NOMO-1 treated with dmso at 0.1 percent for 144 hours (cell line): ENCODE measurements around the gene PIK3IP1.
A peak's percentile ranks its signal among the peaks of the same experiment; 100 is the strongest.

Experiments
- DNase-seq: peaks from one replicate; lab custom pipeline; 2025; ENCODE audit not compliant: unreplicated experiment; lab: John Stamatoyannopoulos, UW

The PIK3IP1 gene

DNA sequence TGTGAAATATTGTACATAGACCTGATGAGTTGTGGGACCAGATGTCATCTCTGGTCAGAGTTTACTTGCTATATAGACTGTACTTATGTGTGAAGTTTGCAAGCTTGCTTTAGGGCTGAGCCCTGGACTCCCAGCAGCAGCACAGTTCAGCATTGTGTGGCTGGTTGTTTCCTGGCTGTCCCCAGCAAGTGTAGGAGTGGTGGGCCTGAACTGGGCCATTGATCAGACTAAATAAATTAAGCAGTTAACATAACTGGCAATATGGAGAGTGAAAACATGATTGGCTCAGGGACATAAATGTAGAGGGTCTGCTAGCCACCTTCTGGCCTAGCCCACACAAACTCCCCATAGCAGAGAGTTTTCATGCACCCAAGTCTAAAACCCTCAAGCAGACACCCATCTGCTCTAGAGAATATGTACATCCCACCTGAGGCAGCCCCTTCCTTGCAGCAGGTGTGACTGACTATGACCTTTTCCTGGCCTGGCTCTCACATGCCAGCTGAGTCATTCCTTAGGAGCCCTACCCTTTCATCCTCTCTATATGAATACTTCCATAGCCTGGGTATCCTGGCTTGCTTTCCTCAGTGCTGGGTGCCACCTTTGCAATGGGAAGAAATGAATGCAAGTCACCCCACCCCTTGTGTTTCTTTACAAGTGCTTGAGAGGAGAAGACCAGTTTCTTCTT, 12.3 kb downstream of the PIK3IP1 start:
- no peak for DNase-seq

DNA sequence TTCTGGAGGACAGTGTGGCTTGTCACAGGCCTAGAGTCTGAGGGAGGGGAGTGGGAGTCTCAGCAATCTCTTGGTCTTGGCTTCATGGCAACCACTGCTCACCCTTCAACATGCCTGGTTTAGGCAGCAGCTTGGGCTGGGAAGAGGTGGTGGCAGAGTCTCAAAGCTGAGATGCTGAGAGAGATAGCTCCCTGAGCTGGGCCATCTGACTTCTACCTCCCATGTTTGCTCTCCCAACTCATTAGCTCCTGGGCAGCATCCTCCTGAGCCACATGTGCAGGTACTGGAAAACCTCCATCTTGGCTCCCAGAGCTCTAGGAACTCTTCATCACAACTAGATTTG, 13.0 kb downstream of the PIK3IP1 start:
- DNase-seq, result no peak

DNA sequence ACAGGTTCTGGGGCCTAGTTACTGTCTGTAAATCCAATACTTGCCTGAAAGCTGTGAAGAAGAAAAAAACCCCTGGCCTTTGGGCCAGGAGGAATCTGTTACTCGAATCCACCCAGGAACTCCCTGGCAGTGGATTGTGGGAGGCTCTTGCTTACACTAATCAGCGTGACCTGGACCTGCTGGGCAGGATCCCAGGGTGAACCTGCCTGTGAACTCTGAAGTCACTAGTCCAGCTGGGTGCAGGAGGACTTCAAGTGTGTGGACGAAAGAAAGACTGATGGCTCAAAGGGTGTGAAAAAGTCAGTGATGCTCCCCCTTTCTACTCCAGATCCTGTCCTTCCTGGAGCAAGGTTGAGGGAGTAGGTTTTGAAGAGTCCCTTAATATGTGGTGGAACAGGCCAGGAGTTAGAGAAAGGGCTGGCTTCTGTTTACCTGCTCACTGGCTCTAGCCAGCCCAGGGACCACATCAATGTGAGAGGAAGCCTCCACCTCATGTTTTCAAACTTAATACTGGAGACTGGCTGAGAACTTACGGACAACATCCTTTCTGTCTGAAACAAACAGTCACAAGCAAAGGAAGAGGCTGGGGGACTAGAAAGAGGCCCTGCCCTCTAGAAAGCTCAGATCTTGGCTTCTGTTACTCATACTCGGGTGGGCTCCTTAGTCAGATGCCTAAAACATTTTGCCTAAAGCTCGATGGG, 13.5 kb downstream of the PIK3IP1 start:
- DNase-seq, result no peak

DNA sequence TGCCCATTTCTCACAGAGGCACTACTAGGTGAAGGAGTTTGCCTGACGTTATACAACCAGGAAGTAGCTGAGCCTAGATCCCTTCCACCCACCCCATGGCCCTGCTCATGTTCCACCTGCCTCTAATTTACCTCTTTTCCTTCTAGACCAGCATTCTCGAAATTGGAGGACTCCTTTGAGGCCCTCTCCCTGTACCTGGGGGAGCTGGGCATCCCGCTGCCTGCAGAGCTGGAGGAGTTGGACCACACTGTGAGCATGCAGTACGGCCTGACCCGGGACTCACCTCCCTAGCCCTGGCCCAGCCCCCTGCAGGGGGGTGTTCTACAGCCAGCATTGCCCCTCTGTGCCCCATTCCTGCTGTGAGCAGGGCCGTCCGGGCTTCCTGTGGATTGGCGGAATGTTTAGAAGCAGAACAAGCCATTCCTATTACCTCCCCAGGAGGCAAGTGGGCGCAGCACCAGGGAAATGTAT, 14.1 kb downstream of the PIK3IP1 start:
- DNase-seq, result no peak

DNA sequence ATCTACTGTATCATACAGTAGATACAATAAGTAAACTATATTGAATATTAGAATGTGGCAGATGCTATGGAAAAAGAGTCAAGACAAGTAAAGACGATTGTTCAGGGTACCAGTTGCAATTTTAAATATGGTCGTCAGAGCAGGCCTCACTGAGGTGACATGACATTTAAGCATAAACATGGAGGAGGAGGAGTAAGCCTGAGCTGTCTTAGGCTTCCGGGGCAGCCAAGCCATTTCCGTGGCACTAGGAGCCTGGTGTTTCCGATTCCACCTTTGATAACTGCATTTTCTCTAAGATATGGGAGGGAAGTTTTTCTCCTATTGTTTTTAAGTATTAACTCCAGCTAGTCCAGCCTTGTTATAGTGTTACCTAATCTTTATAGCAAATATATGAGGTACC, 14.5 kb downstream of the PIK3IP1 start:
- DNase-seq, result no peak

DNA sequence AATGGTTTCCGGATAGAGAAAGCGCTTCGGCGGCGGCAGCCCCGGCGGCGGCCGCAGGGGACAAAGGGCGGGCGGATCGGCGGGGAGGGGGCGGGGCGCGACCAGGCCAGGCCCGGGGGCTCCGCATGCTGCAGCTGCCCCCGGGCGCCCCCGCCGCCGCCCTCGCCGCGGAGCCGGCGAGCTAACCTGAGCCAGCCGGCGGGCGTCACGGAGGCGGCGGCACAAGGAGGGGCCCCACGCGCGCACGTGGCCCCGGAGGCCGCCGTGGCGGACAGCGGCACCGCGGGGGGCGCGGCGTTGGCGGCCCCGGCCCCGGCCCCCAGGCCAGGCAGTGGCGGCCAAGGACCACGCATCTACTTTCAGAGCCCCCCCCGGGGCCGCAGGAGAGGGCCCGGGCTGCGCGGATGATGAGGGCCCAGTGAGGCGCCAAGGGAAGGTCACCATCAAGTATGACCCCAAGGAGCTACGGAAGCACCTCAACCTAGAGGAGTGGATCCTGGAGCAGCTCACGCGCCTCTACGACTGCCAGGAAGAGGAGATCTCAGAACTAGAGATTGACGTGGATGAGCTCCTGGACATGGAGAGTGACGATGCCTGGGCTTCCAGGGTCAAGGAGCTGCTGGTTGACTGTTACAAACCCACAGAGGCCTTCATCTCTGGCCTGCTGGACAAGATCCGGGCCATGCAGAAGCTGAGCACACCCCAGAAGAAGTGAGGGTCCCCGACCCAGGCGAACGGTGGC, 15.7 kb downstream of the PIK3IP1 start:
- DNase-seq, result no peak

DNA sequence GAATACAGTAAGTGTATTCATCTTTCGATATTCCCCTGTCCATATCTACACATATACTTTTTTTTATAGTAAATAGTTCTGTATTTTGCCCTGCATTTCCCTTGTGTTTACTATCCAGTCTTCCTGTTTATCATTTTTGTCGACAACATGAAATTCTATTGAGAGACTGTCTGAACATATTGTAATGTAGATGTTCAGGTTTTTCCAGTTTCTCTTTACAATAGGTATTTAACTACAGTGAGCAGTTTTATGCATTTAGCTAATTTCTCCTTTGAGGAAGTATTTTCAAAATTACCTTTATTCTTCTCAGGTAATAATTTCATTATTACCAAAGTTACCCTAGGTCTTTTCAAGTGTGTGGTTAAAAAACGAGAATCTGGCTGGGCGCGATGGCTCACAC, 16.7 kb downstream of the PIK3IP1 start:
- no peak for DNase-seq

DNA sequence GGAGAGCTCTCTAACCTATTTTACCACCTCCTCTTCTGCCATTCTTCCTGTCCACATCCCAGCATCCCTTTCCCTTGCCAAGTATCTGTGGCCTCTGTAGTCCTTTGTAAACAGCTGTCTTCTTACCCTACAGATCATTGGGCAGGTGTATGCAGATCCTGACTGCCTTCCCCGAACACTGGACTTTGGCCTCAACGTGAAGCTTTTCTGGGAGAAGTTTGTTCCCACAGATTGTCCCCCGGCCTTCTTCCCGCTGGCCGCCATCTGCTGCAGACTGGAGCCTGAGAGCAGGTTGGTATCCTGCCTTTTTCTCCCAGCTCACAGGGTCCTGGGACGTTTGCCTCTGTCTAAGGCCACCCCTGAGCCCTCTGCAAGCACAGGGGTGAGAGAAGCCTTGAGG, 17.3 kb downstream of the PIK3IP1 start:
- DNase-seq, result no peak

DNA sequence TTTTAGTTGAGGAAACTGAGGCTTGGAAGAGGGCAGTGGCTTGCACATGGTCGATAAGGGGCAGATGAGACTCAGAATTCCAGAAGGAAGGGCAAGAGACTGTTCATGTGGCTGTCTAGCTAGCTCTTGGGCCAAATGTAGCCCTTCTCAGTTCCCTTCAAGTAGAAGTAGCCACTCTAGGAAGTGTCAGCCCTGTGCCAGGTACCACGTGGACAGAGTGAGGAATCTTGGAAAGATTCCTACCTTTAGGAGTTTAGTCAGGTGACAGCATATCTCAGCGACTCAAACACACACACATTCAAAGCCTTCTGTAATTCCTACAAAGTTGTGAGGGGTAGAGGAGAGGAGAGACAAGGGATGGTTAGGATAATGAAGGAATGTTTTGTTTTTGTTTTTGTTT, 18.3 kb downstream of the PIK3IP1 start:
- no peak for DNase-seq

DNA sequence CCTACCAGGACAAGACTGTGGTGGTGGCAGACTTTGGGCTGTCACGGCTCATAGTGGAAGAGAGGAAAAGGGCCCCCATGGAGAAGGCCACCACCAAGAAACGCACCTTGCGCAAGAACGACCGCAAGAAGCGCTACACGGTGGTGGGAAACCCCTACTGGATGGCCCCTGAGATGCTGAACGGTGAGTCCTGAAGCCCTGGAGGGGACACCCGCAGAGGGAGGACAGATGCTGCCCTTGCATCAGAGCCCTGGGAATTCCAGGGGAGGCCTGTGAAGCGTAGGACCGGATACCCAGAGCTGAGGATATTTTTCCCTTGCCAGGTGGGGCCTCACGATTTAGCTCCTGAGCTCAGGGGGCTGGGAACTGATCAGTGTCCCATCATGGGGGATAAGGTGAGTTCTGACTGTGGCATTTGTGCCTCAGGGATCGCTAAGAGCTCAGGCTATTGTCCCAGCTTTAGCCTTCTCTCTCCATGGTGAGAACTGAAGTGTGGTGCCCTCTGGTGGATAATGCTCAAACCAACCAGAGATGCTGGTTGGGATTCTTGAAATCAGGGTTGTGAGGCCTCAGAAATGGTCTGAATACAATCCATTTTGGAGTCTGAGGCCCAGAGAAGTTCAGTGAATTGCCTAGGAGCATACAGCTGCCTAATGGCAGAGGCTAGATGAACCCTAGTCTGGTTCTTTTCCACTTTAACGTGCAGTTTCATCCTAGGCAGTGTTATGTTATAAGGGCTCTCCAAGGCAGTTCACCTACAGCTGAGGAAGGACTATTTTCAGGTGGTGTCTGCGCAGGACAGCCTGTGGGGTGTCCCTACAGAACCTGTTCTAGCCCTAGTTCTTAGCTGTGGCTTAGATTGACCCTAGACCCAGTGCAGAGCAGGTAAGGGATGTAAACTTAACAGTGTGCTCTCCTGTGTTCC, 19.5 kb downstream of the PIK3IP1 start:
- peak; percentile 10 for DNase-seq

DNA sequence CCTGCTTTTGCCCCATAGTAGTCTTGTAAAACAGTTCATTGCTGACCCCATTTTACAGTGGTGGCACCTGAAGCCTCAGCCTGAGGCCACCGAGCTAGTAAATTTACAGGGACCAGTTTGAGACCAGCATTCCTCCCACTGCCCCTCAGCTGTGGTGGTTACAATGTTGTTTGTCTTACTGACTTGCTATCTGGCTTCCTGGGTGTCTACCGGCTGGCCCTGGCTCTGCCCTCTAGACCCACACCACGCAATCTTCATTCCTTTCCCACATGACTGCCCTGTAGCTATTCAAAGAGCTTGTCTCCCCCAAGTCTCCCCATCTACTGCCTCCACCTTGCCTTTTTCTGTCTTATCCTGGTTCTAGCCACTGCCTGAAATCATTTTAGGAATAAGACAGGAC, 20.8 kb downstream of the PIK3IP1 start:
- DNase-seq, result no peak

DNA sequence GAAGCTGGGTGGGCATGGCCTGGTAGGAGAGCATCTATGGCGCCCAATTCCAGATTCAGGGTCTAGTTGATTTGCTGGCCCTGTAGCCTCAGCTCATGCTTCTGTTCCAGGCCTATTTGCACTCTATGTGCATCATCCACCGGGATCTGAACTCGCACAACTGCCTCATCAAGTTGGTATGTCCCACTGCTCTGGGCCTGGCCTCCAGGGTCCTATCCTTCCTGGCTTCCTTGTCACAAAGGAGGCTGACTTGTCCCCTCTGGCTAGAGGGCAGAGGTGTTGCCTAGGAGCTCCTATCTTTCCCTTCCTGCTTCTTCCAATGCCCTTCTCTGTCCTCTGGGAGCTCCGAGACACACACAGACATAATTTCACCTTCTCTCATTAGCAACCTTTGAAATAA, 21.3 kb downstream of the PIK3IP1 start:
- no peak for DNase-seq

DNA sequence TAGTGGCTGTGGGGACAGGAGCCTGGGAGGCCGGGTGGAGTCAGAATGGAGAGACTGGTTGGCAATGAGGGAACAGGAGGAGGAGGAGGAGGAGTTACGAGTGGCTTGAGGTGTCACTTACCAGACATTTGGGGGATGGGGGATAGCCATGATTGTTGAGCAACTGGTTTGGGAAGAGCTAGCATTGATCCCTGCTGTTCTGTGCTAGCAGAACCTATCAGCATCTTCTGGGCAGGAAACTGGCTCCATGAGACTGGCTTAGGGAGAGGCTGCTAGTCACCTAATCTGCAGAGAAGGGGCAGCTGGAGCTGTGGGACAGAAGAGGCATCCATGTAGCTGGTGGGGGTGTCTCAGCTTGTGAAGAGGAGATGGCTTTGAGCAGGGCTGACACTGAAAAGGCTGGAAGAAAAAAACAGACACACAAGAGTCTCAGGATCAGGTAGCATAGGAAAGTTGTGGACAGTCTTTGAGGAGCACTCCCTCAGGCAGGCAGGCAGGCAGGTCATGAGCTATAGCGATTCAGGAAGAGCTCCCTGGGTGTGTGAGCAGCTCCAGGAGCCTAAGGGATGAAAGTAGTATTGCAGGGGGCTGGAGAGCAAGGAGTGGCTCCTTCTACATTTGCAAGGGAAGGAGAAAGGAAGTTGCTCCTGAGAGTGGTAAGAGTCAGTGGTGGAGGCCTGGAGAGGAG, 22.3 kb downstream of the PIK3IP1 start:
- no peak for DNase-seq

DNA sequence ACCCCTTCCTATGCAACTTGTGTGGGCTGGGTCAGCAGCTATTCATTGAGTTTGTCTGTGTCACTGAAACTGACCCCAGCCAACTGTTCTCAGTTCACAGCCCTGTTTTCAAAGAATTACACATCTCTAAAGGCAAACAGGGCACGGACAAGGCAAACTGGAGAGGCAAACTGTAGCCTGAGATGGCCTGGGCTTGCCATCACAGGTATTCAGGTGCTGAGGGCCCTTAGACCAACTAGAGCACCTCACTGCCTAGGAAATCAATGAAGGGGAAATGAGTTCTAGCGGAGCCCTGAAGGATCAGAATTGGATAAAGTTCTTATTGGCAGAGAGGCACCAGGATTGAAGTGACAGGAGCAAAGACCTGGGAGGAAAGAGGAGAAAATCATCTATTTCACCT, 24.0 kb downstream of the PIK3IP1 start:
- DNase-seq, result no peak

DNA sequence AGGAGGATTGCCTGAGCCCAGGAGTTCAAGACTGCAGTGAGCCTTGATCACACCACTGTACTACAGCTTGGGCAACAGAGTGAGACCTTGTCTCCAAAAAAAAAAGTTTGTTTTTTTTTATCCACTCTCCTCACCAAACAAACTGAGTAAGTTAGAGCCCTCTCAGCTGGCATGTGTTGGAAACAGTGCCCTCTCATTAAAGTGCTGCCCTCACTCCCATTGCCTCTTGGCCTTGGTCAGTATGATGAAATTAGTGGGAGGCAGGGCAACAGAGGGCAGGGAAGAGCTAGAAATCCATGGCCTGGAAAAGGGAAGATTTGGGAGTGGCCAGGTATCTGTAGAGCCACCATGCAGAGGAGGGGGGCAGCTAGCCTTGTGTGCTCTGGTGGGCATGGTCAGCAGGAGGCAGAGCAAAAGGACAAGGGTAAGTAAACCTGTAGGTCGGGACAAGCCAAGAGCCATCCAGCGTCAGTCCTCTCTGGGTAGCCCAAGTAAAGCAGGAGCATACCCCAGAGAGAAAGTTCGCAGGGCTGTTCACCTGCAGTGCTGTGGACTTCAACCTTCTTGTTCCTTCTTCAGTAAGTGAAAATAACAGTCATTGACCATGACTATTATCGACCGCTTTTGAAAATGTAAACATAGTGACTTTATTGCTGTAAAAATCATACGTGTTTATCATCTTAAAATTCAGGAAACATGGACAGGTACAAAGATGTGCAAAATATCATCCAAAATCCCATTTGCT, 28.2 kb downstream of the PIK3IP1 start:
- no peak for DNase-seq

DNA sequence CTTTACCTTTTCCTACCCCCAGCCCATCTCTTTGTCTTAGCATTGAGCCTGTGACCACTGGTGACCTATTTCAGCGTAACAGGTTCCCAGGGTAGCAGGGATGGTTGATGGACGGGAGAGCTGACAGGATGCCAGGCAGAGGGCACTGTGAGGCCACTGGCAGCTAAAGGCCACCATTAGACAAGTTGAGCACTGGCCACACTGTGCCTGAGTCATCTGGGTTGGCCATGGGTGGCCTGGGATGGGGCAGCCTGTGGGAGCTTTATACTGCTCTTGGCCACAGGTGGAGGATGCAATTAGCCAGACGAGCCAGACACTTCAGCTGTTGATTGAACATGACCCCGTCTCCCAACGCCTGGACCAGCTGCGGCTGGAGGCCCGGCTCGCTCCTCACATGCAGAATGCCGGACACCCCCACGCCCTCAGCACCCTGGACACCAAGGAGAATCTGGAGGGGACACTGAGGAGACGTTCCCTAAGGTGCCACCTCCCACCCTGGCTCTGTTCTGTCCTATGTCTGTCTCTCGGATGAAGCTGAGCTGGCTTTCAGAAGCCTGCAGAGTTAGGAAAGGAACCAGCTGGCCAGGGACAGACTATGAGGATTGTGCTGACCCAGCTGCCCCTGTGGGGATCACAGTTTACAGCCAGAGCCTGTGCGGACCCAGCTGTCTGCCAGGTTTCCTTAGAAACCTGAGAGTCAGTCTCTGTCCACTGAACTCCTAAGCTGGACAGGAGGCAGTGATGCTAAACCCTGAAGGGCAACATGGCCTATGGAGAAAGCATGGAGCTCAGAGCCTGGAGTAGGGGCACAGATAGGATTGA, 29.8 kb downstream of the PIK3IP1 start:
- DNase-seq, result no peak

DNA sequence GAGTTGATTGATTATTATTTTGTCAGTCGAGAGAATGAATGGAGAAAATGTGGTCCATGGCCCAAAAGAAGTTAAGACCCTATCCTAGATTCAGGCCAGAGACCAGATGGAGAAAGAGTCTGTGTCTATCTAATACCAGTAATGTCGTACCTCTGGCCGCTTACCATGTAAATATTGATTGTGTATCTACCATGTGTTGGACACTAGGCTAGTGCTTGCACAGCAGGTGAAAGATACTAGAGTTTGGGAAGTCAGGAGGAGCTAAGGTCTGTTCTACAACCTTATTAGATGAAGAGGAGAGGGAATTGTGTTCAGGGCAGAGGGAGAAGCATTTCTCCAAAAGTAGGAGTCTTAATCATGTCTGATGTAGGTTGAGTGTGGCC, 31.8 kb downstream of the PIK3IP1 start:
- DNase-seq, result no peak

DNA sequence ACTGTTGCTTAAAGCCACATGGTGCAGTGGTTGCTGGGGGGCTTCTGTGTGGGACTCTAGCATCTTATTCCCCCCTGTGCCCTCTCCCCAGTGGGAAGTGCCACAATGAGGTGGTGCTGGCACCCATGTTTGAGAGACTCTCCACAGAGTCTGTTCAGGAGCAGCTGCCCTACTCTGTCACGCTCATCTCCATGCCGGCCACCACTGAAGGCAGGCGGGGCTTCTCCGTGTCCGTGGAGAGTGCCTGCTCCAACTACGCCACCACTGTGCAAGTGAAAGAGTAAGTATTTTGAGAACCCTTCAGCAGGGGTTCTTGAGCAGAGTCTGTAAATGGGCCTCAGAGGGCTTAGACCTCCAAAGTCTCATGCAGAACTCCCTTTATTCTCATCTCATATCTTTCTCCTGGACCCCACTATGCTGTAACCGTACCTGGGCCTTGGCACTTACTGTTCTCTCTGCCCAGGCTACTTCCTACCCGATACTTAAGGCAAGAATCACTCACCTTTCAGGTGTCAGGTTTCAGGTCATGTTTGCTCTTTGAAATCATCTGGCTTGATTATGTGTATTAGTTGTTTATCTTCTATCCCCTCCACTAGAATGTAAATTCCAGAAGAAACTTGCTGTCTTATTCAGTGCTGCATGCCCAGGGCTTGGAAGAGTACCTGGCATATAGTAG, 32.4 kb downstream of the PIK3IP1 start:
- no peak for DNase-seq

DNA sequence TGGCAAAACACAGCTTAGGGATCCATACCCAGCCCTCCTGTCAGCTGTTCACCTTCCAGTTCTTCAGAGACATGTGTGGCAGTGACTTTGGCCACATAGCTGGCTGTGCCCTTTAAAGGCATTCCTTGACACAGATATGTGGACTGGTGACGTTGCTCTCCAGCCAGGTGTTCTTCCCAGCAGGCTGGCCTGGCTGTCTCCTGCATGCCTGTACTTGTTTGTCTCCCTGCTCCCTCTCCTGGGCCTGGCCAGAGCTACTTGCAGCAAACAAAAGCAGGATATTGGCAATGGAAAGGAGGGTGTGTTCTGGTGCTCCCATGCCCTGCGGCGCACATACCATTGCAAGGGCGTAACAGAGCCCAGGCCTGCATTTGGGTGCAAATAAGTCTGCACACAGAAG, 38.3 kb downstream of the PIK3IP1 start:
- no peak for DNase-seq
